ENCODE results near the gene UTP25. TPM values are rescaled to one million over a fixed set of nuclear protein-coding genes. Genes with fewer than 3 reads are reported as not detected.
A peak's percentile ranks its signal among the peaks of the same experiment; 100 is the strongest.

The UTP25 gene
- total RNA-seq (10 to 100 TPM; 15.2 to 15.6 TPM), polyA plus RNA-seq (1 to 10 TPM; 3.0 to 5.6 (median 3.1) TPM), total RNA-seq (27.4 to 120 (median 76.1) reads per million in 6 experiments)

- Mint-ChIP-seq H3K36me3 (peaks cover 1 to 33% (median 8%) of the 10 kb centered on the region in 3 donors), H3K9me3 (no peaks in the 10 kb centered on the region), H3K4me3 (peak within 1 kb of the TSS; percentile 81 to 98 (median 96)), H3K27me3 (peaks cover 4 to 7% (median 5%) of the 10 kb centered on the region in 5 donors), H3K4me1 (peaks cover 19 to 54% (median 48%) of the 10 kb centered on the region in 4 donors), H3K27ac (peak within 1 kb of the TSS; percentile 60 to 98 (median 92))
- DNase-seq (peak; percentile 71 to 95 (median 92)), ATAC-seq (peak; percentile 88 to 90)
- POLR2A ChIA-PET = interaction anchor here (0.8 to 2.2 kb wide), 9 partner anchors 21 to 501 kb away, joined by 3 to 10 read pairs (median 5); partner anchors contain the start of genes C1orf74, HHAT and TRAF3IP3
Observed at GRCh38 chr1:209827384-209828262, at the start of gene UTP25. Gene UTP25, plus strand, starts transcription at chr1:209827972. Its CDS starts 92 bp downstream, at chr1:209828064.

GRCh38 chr1:209778102-209778501 is 49.7 kb upstream of the UTP25 start:
- DNase-seq (no peak), ATAC-seq (no peak)
- H3K4me1 Mint-ChIP-seq = peaks cover 19 to 42% (median 31%) of the 10 kb centered on the region in 4 donors
- POLR2A ChIA-PET = interaction anchor here (0.6 to 26.4 kb wide), 2 partner anchors 19 to 29 kb away, joined by 4 to 1192 read pairs; partner anchors contain the start of gene TRAF3IP3
- H3K27ac Mint-ChIP-seq = peak overlapping the region in 8 of 10 donors; percentile 7 to 87 (median 68)
- no peaks in the 10 kb centered on the region for H3K9me3 Mint-ChIP-seq
- H3K27me3 Mint-ChIP-seq = no peaks in the 10 kb centered on the region
- H3K36me3 Mint-ChIP-seq = peaks cover 15 to 40% (median 21%) of the 10 kb centered on the region in 3 donors
- no peak overlapping the region for H3K4me3 Mint-ChIP-seq

- H3K4me3 Mint-ChIP-seq = no peak overlapping the region
- peaks cover 0 to 3% (median 0%) of the 10 kb centered on the region in 5 donors for H3K27me3 Mint-ChIP-seq
Observed at GRCh38 chr1:209780268-209780667, 47.5 kb upstream of the UTP25 start.

GRCh38 chr1:209783386-209783785 is 44.4 kb upstream of the UTP25 start:
- POLR2A ChIA-PET = interaction anchor here (0.7 to 26.4 kb wide), 6 partner anchors 24 to 43 kb away, joined by 3 to 1192 read pairs (median 3); partner anchors contain the start of gene TRAF3IP3
- Mint-ChIP-seq H3K36me3 (peaks cover 4 to 21% (median 4%) of the 10 kb centered on the region in 3 donors), H3K27me3 (peaks cover 0 to 9% (median 3%) of the 10 kb centered on the region in 5 donors), H3K4me1 (peaks cover 13 to 56% (median 41%) of the 10 kb centered on the region in 4 donors), H3K27ac (peak overlapping the region; percentile 95 to 99 (median 99)), H3K4me3 (peak overlapping the region in 9 of 10 donors; percentile 86 to 98 (median 95)), H3K9me3 (no peaks in the 10 kb centered on the region)
- ATAC-seq (no peak), DNase-seq (no peak)

More at GRCh38 chr1:209780268-209780667, 47.5 kb upstream of the UTP25 start:
- Mint-ChIP-seq H3K27ac (peak overlapping the region; percentile 33 to 91 (median 56)), H3K4me1 (peaks cover 15 to 63% (median 51%) of the 10 kb centered on the region in 4 donors), H3K9me3 (no peaks in the 10 kb centered on the region), H3K36me3 (peaks cover 5 to 23% (median 21%) of the 10 kb centered on the region in 3 donors)
- POLR2A ChIA-PET = interaction anchor here (0.6 to 26.4 kb wide), 5 partner anchors 8 to 46 kb away, joined by 3 to 1192 read pairs (median 4); partner anchors contain the start of gene TRAF3IP3
- DNase-seq (no peak), ATAC-seq (no peak)

GRCh38 chr1:209784265-209785169 is 43.3 kb upstream of the UTP25 start, which contains the start of gene C1orf74:
Gene C1orf74, minus strand, starts transcription at chr1:209784559. Its CDS starts 925 bp downstream, at chr1:209783634.
- ATAC-seq (peak; percentile 97 to 98), DNase-seq (peak; percentile 97 to 100 (median 99))
- no peaks in the 10 kb centered on the region for H3K9me3 Mint-ChIP-seq
- POLR2A ChIA-PET = interaction anchor here (0.6 to 26.4 kb wide), 12 partner anchors 10 to 1540 kb away, joined by 3 to 1192 read pairs (median 3); partner anchors contain the start of genes IRF6, TRAF3IP3 and UTP25
- peaks cover 12 to 47% (median 36%) of the 10 kb centered on the region in 4 donors for H3K4me1 Mint-ChIP-seq
- H3K27me3 Mint-ChIP-seq = peaks cover 0 to 14% (median 4%) of the 10 kb centered on the region in 5 donors
- peak within 1 kb of the TSS; percentile 86 to 98 (median 94) for H3K4me3 Mint-ChIP-seq
- peaks cover 0 to 21% (median 10%) of the 10 kb centered on the region in 3 donors for H3K36me3 Mint-ChIP-seq
- H3K27ac Mint-ChIP-seq = peak within 1 kb of the TSS; percentile 95 to 99 (median 99)

GRCh38 chr1:209785592-209785991 is 42.2 kb upstream of the UTP25 start:
- H3K9me3 Mint-ChIP-seq = no peaks in the 10 kb centered on the region
- peak overlapping the region in 9 of 10 donors; percentile 95 to 99 (median 99) for H3K27ac Mint-ChIP-seq
- POLR2A ChIA-PET = interaction anchor here (2.8 to 26.4 kb wide), 2 partner anchors 26 to 42 kb away, joined by 10 to 1192 read pairs; partner anchors contain the start of genes TRAF3IP3 and UTP25
- H3K4me1 Mint-ChIP-seq = peaks cover 12 to 36% (median 31%) of the 10 kb centered on the region in 4 donors
- ATAC-seq (no peak), DNase-seq (no peak)
- peaks cover 8 to 21% (median 14%) of the 10 kb centered on the region in 3 donors for H3K36me3 Mint-ChIP-seq
- peak overlapping the region in 4 of 10 donors; percentile 22 to 98 (median 54) for H3K4me3 Mint-ChIP-seq
- H3K27me3 Mint-ChIP-seq = peaks cover 0 to 19% (median 5%) of the 10 kb centered on the region in 5 donors

- no peaks in the 10 kb centered on the region for H3K9me3 Mint-ChIP-seq
- H3K4me3 Mint-ChIP-seq = no peak overlapping the region
- peaks cover 0 to 22% (median 5%) of the 10 kb centered on the region in 5 donors for H3K27me3 Mint-ChIP-seq
- H3K4me1 Mint-ChIP-seq = peaks cover 12 to 36% (median 31%) of the 10 kb centered on the region in 4 donors
- POLR2A ChIA-PET = interaction anchor here (2.8 to 26.4 kb wide), 2 partner anchors 27 to 42 kb away, joined by 10 to 1192 read pairs; partner anchors contain the start of genes TRAF3IP3 and UTP25
- DNase-seq (no peak), ATAC-seq (no peak)
- peaks cover 8 to 19% (median 19%) of the 10 kb centered on the region in 3 donors for H3K36me3 Mint-ChIP-seq
- H3K27ac Mint-ChIP-seq = peak overlapping the region in 6 of 10 donors; percentile 52 to 99 (median 98)
Observed at GRCh38 chr1:209786146-209786545, 41.6 kb upstream of the UTP25 start.

- H3K4me1 Mint-ChIP-seq = peaks cover 12 to 28% (median 26%) of the 10 kb centered on the region in 4 donors
- POLR2A ChIA-PET = interaction anchor here (1.1 to 26.4 kb wide), 3 partner anchors 8 to 40 kb away, joined by 3 to 1192 read pairs (median 4); partner anchors contain the start of genes TRAF3IP3 and UTP25
- H3K36me3 Mint-ChIP-seq = peaks cover 8 to 25% (median 9%) of the 10 kb centered on the region in 3 donors
- peaks cover 0 to 32% (median 5%) of the 10 kb centered on the region in 5 donors for H3K27me3 Mint-ChIP-seq
- no peak for DNase-seq
- no peak overlapping the region for H3K4me3 Mint-ChIP-seq
- no peaks in the 10 kb centered on the region for H3K9me3 Mint-ChIP-seq
- ATAC-seq = no peak
- peak overlapping the region in 1 of 10 donors; percentile 20 for H3K27ac Mint-ChIP-seq
Observed at GRCh38 chr1:209787551-209787950, 40.2 kb upstream of the UTP25 start.

- ATAC-seq = no peak
- peaks cover 3 to 13% (median 11%) of the 10 kb centered on the region in 4 donors for H3K4me1 Mint-ChIP-seq
- DNase-seq = no peak
- POLR2A ChIA-PET = no interaction called here
- H3K27me3 Mint-ChIP-seq = peaks cover 0 to 46% (median 8%) of the 10 kb centered on the region in 5 donors
- H3K36me3 Mint-ChIP-seq = peaks cover 2 to 25% (median 15%) of the 10 kb centered on the region in 3 donors
- peaks cover 0 to 5% (median 0%) of the 10 kb centered on the region in 9 donors for H3K9me3 Mint-ChIP-seq
- H3K27ac Mint-ChIP-seq = no peak overlapping the region
- H3K4me3 Mint-ChIP-seq = no peak overlapping the region
Observed at GRCh38 chr1:209789245-209789644, 38.5 kb upstream of the UTP25 start.

GRCh38 chr1:209790286-209791193 is 37.2 kb upstream of the UTP25 start:
- H3K27me3 Mint-ChIP-seq = peaks cover 0 to 52% (median 7%) of the 10 kb centered on the region in 5 donors

More at GRCh38 chr1:209790286-209791193, 37.2 kb upstream of the UTP25 start:
- Mint-ChIP-seq H3K27ac (no peak overlapping the region), H3K9me3 (peaks cover 0 to 5% (median 0%) of the 10 kb centered on the region in 9 donors), H3K4me3 (no peak overlapping the region), H3K36me3 (peaks cover 0 to 31% (median 20%) of the 10 kb centered on the region in 3 donors), H3K4me1 (peaks cover 0 to 1% (median under 1%) of the 10 kb centered on the region in 4 donors)
- DNase-seq = no peak
- ATAC-seq = no peak
- POLR2A ChIA-PET = no interaction called here

All from naive thymus-derived CD8-positive, alpha-beta T cell (primary cell).